ENCODE measurements around the gene ZP2.

DNA sequence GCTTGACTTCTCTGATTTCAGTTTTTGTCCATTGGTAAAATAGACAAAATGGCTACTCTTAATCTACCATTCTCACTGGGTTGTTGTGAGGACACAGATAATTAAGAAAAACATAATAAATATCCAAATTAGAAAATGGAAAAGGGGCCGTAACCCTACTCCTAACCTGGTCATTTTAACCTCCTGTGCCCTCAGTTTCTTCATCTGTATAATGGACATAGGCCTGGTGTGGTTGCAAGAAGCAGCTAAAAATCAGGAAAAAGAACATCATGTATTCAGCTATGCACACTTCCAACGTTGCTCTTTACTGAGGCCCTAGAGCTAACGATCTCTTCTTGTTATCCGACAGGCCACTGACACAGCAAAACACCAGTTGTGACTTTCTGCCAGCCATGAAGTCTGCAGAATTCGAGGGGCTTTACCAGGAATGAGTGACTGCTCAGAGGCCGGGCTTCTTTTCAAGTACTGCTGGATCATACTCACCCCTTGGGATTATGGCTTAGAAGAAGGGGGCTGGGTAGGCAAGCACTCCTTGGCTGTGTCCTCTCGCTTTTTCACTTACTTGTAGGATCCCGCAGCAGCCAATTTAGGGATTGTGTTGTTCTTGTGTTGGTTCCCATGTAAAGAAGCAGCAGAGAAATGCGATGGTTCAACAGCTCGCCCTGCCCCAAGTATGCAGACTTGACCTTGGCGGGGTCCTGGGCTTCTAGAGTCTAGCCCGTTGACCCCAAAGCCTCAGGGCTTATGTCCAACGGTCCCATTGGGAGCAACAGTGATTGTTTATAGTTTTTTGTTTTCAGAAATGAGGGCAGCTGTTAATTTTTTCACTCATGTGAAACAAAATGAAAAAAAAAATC lies 32.0 kb downstream of the ZP2 start:
- no peak for TF ChIP-seq CTCF (IDR thresholded peaks at IDR 0.05; ENCODE audit: low read depth, low read length, missing input control)
- TF ChIP-seq JUND (IDR thresholded peaks at IDR 0.05): no peak
- TF ChIP-seq TAF1 (conservative IDR thresholded peaks at IDR 0.05): no peak
- TF ChIP-seq, protein P1, sequence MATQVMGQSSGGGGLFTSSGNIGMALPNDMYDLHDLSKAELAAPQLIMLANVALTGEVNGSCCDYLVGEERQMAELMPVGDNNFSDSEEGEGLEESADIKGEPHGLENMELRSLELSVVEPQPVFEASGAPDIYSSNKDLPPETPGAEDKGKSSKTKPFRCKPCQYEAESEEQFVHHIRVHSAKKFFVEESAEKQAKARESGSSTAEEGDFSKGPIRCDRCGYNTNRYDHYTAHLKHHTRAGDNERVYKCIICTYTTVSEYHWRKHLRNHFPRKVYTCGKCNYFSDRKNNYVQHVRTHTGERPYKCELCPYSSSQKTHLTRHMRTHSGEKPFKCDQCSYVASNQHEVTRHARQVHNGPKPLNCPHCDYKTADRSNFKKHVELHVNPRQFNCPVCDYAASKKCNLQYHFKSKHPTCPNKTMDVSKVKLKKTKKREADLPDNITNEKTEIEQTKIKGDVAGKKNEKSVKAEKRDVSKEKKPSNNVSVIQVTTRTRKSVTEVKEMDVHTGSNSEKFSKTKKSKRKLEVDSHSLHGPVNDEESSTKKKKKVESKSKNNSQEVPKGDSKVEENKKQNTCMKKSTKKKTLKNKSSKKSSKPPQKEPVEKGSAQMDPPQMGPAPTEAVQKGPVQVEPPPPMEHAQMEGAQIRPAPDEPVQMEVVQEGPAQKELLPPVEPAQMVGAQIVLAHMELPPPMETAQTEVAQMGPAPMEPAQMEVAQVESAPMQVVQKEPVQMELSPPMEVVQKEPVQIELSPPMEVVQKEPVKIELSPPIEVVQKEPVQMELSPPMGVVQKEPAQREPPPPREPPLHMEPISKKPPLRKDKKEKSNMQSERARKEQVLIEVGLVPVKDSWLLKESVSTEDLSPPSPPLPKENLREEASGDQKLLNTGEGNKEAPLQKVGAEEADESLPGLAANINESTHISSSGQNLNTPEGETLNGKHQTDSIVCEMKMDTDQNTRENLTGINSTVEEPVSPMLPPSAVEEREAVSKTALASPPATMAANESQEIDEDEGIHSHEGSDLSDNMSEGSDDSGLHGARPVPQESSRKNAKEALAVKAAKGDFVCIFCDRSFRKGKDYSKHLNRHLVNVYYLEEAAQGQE (IDR thresholded peaks at IDR 0.05): no peak
- TF ChIP-seq HNF4G (IDR thresholded peaks at IDR 0.05): no peak
- no peak for TF ChIP-seq SP1 (IDR thresholded peaks at IDR 0.05)
- TF ChIP-seq MAX (IDR thresholded peaks at IDR 0.05): no peak
